ENCODE data around the gene PTP4A2. TPM values are rescaled to one million over a fixed set of nuclear protein-coding genes. Genes with fewer than 3 reads are reported as not detected.

Gene PTP4A2
- total RNA-seq, 4 donors from 2014 or later = 127 to 184 (median 159) TPM

DNA sequence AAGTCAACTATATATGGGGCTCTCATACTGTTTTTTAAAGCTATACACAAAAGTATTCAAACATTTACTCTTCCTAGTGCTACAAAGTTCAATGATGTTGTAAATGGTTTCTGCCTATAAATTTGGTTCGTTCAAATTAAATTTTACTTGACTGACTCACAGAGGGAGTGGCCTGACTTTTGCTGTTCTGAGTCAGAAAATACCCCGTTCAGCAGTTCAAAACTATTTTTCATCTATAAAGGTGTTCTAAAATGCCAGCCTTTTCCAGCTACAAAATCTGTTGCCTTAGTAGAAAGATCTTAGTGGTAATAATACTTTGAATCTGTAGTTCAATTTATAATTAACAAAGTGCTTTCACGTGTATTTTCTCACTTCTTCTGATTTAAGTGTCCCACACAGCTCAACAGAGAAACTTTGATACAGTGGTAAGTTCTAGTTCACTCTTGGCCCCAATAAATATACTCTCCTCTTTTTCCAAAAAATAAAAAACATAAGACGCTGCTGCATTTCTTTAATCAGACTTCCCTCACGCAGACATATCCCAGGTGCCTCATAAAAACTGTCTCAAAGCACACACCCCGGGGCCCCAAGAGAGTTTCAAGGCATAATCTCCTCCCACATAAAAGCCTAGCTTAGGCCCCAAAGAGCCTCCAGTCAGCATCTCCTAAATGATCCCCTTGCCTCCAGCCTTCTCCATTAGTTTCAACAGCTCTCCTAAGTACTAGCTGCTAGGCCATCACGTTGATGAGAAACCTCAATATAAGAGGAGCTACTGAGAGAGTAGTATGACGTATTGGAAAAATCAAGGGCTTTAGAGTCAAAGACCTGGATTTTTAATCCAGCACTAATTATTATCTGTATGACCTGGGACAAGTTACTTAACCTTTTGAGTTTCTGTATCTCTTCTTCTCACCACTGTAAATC lies 3.2 kb downstream of the PTP4A2 start:
- TF ChIP-seq CTCF (IDR thresholded peaks at IDR 0.05) (no peak), EP300 (IDR thresholded peaks at IDR 0.05) (no peak), POLR2A (IDR thresholded peaks at IDR 0.05) (no peak)
- H3K27ac ChIP-seq = peak overlapping the region; percentile 25 to 98 (median 98)
- H3K9me3 ChIP-seq = no peaks in the 10 kb centered on the region
- no peak for DNase-seq (ENCODE audit: low spot score in 2 of 2)
- H3K36me3 ChIP-seq = no peaks in the 10 kb centered on the region
- WGBS, 2 donors = 21 to 22% methylated on average over 8 of the region's 8 CpGs
- H3K4me3 ChIP-seq = peak overlapping the region in 1 of 4 donors; percentile 2
- no peaks in the 10 kb centered on the region for H3K27me3 ChIP-seq
- peaks cover 0 to 88% (median 70%) of the 10 kb centered on the region in 4 donors for H3K4me1 ChIP-seq

- H3K4me1 ChIP-seq = peaks cover 0 to 95% (median 73%) of the 10 kb centered on the region in 4 donors
- peak overlapping the region in 2 of 4 donors; percentile 64 to 98 for H3K27ac ChIP-seq
- H3K27me3 ChIP-seq = no peaks in the 10 kb centered on the region
- H3K4me3 ChIP-seq = no peak overlapping the region
- TF ChIP-seq CTCF (IDR thresholded peaks at IDR 0.05) (no peak), POLR2A (IDR thresholded peaks at IDR 0.05) (no peak), EP300 (IDR thresholded peaks at IDR 0.05) (peak in 1 of 2 donors; percentile 13)
- 52 to 58% methylated on average over 6 of the region's 6 CpGs for WGBS, 2 donors
- H3K9me3 ChIP-seq = no peaks in the 10 kb centered on the region
- no peaks in the 10 kb centered on the region for H3K36me3 ChIP-seq
- no peak for DNase-seq (ENCODE audit: low spot score in 2 of 2)
Measured at GRCh38 chr1:31932491-31933316, 5.5 kb downstream of the PTP4A2 start.

DNA sequence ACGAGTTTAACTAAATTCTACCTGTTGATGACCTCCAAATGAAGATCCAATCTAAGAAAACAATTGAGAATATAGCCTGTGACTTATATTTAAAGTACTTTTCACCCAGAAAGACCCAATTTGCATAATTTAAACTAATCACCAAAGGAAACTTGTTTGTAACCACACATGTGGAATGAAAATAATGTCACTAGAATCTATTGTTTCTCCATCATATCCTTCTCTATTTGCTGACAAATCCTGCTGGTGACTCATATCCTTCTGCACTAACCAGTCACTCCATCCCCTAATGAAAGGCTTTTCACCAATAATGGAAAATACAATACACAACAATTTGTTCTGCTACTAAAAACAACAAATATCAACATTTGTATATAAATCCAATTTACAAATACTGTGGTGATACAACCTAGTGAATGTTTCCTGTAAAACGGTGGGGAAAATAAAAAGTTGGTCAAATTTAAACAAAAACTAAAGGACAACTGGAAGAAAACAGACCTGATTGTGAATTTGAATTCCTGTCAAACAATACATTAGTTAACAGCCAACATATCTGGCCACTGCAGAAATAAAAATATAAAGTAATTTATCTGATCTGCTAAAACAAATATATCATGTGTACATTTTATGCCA lies 6.5 kb downstream of the PTP4A2 start:
- no peak for DNase-seq (ENCODE audit: low spot score in 2 of 2)
- Histone ChIP-seq H3K4me1 (peaks cover 0 to 100% (median 81%) of the 10 kb centered on the region in 4 donors), H3K36me3 (no peaks in the 10 kb centered on the region), H3K9me3 (no peaks in the 10 kb centered on the region), H3K4me3 (no peak overlapping the region), H3K27ac (peak overlapping the region in 3 of 4 donors; percentile 34 to 98 (median 64)), H3K27me3 (no peaks in the 10 kb centered on the region)
- WGBS, 2 donors = 10 to 19% methylated on average over 2 of the region's 2 CpGs
- no peak for TF ChIP-seq EP300 (IDR thresholded peaks at IDR 0.05)
- TF ChIP-seq POLR2A (IDR thresholded peaks at IDR 0.05) = no peak
- TF ChIP-seq CTCF (IDR thresholded peaks at IDR 0.05) = no peak

DNA sequence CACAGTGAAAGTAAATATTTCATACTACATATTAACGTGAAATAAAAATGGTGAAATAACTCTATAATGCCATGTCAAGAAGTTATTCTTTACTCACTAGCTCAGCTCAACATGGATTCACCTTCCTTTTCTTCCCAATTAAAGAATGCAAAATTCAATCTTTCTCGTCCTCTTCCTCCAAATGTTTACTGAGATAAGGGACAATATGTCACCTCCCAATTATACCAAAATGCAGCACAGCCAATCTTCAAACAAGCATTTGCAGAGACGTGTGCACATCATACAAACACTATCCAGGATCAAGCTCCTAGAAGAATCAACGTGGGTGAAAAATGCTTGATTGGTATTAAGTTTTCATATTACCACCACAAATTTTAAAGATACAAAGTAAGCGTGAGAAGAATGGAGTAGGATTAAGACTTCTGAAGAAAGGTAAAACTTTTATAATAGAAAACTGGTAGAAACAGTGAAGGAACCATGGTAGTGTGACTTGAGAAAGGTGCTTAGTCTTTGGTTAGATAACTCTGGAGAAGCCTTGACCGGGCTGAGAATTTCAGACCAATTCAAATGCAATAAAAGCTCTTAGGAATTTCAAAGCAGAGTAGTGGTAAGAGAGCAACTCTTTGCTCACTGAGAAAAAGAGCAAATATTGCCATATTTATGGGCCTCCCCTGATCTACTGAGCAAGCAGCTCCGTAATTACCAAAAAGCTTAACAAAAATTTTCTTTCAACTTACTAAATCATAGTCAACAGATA lies 7.2 kb downstream of the PTP4A2 start:
- Histone ChIP-seq H3K4me3 (no peak overlapping the region), H3K27ac (peak overlapping the region in 3 of 4 donors; percentile 15 to 64 (median 34)), H3K36me3 (no peaks in the 10 kb centered on the region), H3K4me1 (peaks cover 0 to 99% (median 82%) of the 10 kb centered on the region in 4 donors), H3K27me3 (no peaks in the 10 kb centered on the region), H3K9me3 (no peaks in the 10 kb centered on the region)
- TF ChIP-seq CTCF (IDR thresholded peaks at IDR 0.05) = no peak
- TF ChIP-seq EP300 (IDR thresholded peaks at IDR 0.05) = no peak
- TF ChIP-seq POLR2A (IDR thresholded peaks at IDR 0.05) = no peak
- WGBS, 2 donors = 44 to 48% methylated on average over 7 of the region's 7 CpGs
- no peak for DNase-seq (ENCODE audit: low spot score in 2 of 2)

Measured in tibial nerve (tissue), 4 donors.